ENCODE data around the gene IDH2.

Gene IDH2

DNA sequence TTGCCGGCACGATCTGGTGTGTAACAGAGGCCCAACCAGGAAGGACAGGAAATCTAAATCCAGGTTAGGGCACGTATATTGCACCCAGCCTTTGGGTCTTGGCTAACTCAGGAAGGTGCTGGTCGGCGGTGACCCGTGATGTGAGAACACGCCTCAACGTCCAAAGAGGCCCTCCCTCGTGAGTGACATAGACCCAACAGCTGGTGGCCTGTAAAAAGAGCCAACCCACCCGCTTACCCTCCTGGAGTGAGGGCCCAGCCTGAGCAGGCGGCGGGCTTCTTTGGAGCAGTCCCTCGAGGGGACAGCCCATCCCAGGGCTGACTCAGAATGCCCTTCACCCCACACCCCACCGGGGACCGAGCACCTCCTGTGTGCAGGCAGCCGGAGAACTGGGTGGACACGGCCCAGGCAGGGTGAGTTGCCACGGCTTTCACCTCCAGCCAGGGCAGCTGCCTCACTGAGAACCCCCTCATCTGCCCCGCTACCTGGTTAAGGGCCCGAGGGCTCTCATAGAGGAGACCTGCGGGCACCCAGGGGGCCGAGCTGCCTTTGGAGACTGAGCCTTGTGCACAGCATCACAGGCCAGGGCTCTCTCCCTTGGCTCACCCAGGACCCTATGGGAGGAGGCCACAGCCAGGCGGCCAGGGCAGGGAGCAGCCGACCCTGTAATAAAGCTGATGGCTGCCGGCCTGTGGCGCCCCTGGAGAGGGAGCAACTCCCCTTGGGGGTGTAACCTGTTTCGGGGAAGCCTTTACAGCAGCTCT lies 59.3 kb downstream of the IDH2 start:
- DNase-seq (ENCODE audit: low read depth), result no peak

GRCh38 chr15:90042356-90042755 lies 59.9 kb downstream of the IDH2 start:
- DNase-seq (ENCODE audit: low read depth), result no peak

DNA sequence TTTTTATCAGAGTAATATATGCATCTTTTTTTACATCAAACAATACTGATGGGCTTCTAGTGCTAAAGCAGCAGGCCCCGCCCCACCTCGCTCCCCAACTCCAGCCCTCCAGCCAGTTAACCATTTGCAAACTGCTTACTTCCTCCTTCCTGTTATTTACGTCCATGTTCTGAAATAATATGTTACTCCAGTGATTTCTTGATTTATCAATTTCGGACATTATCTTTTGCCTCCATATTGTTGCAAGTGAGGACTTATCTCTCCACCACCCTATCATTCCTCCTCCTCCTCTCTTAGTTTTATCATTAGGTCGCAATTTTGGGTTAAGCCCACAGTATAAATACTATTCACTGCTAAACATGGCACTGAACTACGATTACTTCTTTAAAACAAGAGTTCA lies 61.6 kb downstream of the IDH2 start:
- no peak for DNase-seq (ENCODE audit: low read depth)

DNA sequence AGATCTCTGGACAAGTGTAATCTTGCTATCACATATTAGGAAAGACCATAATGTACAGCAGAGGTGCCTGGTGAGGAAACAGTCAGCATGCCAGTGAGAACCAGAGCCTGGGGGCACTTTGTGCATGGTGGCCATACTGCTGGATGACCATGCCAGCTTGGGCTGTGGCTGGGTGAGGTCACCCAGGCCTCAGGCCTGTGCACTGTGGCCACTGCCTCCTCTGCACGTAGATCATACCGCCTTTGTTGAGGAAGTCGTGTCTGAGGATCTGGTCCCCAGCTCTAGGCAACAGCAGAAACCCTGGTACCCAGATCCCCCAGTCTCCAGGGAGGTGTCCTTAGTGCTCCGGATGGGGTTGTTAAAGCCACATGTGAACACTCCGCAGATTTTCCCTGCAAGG lies 62.3 kb downstream of the IDH2 start:
- no peak for DNase-seq (ENCODE audit: low read depth)

GRCh38 chr15:90038632-90039095 lies 63.6 kb downstream of the IDH2 start:
- DNase-seq (ENCODE audit: low read depth), result no peak

DNA sequence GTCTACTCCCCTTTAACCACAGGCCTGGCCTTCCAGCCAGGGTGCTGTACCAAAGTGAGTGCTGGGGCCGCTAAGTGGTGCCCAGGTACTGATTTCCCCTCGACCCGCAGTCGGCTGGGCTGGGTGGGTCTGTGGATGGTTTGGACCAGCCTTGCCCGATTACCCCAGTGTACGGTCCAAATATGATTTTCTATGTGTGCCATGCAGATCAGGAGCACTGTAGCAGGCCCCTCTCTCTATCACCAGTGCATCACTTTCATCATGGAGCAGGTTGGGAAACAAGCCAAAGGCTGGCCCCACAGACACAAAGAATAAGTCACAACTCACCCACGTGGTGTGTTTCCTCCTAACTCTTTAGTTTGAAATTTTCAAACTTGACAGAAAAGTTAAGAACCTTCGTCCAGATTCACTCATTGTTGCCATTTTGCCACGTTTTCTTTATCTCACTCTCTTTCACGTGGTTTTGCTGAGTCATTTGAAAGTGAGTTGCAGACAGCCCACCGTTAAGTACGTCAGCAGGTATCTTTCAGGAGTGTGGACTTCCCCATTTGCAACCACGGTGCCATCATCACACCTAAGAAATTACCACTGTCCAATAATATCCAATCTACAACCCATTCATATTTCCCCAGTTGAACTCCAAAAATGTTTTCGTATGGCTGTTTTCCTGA lies 64.2 kb downstream of the IDH2 start:
- DNase-seq (ENCODE audit: low read depth), result no peak

- no peak for DNase-seq (ENCODE audit: low read depth)
Observed at GRCh38 chr15:90037511-90037860, 64.8 kb downstream of the IDH2 start.

GRCh38 chr15:90036806-90037510 lies 65.3 kb downstream of the IDH2 start:
- DNase-seq (ENCODE audit: low read depth), result no peak

DNA sequence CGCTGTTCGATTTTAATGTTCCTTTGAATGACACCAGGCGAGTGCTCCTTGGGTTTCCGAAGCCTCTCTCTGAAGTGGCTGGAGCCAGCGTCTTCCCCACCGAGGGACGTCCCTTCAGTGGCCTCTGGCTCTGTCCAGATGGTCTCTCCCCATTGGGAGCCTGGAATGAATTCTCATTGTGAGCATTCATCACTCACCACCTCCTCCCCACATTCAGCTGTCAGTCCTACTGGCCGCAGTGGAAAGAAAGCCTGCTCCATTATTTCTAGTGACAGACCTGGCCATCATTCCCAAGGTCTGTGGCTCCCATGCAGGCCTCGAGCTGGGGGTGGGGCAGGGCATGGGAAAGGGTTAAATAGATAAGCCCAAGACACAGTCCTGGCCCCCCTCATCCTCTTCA lies 65.9 kb downstream of the IDH2 start:
- no peak for DNase-seq (ENCODE audit: low read depth)

- DNase-seq (ENCODE audit: low read depth), result no peak
Observed at GRCh38 chr15:90035840-90036230, 66.4 kb downstream of the IDH2 start.

DNA sequence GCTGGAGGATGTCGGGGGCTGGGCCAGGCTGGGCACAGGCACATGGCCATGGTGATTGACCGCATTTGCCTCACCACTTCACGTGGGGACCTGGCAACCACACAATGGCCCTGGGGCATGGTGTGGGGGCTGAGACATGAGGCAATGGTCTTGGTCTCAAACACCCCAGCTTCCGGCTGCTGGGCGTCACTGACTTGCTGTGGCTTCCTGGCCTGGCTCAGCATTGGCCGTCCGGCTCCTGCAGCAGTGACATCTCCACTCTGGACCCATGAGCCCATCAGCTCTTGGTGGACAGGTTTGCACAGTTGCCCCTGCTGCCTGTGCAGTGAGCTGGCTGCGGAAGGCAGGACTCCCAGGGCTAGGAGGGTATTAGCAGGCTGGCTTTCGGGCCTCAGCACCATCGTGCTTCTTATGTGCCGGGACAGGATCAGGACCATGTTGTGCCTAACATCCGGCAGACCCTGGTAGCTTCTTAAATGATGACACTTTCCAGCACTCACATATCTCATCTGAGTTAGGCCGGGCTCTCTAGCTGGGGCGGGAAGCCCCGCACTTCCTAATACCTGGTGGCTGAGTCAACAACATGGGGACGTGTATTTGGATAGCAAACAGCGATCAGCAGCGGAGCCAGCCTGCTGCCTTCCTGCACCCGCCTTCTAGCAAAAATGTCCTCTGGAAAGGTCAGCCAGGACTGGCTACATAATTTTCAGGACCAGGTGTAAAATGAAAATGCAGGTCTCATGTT lies 67.0 kb downstream of the IDH2 start:
- DNase-seq (ENCODE audit: low read depth), result no peak

- no peak for DNase-seq (ENCODE audit: low read depth)
Observed at GRCh38 chr15:90033448-90033847, 68.8 kb downstream of the IDH2 start.
